ENCODE data around the gene GLB1L3.

GLB1L3 gene

GRCh38 chr11:134361661-134362060 is 85.5 kb downstream of the GLB1L3 start (continued):
- no peak for TF ChIP-seq CTCF (tag by site-specific recombination; IDR thresholded peaks at IDR 0.05)
- TF ChIP-seq PRDM2 (tag by site-specific recombination; IDR thresholded peaks at IDR 0.05; ENCODE audit: borderline replicate concordance), result no peak
- no peak for TF ChIP-seq ZNF362 (tag by site-specific recombination; IDR thresholded peaks at IDR 0.05)

- TF ChIP-seq ZNF146 (tag by site-specific recombination; IDR thresholded peaks at IDR 0.05) (no peak), ZNF350 (tag by site-specific recombination; IDR thresholded peaks at IDR 0.05) (no peak), ZBTB17 (tag by site-specific recombination; IDR thresholded peaks at IDR 0.05) (no peak), ZNF571 (tag by site-specific recombination; IDR thresholded peaks at IDR 0.05) (no peak), ZNF629 (tag by site-specific recombination; IDR thresholded peaks at IDR 0.05) (no peak), ZNF404 (tag by site-specific recombination; IDR thresholded peaks at IDR 0.05) (no peak), ZNF707 (tag by site-specific recombination; IDR thresholded peaks at IDR 0.05) (no peak), ZNF670 (tag by site-specific recombination; IDR thresholded peaks at IDR 0.05; ENCODE audit: low read depth) (no peak), ZBTB8A (tag by site-specific recombination; IDR thresholded peaks at IDR 0.05) (no peak), ZNF174 (tag by site-specific recombination; IDR thresholded peaks at IDR 0.05) (no peak), HOXC10 (CRISPR knock-in tag; IDR thresholded peaks at IDR 0.05) (no peak), ZNF221 (tag by site-specific recombination; IDR thresholded peaks at IDR 0.05; ENCODE audit: borderline replicate concordance) (no peak)
- Histone ChIP-seq H3K4me1 (ENCODE audit: control insufficient read depth, insufficient read depth, low read length) (no peaks in the 10 kb centered on the region), H3K36me3 (ENCODE audit: control insufficient read depth in 2 of 2, insufficient read depth in 1 of 2, low read length in 2 of 2) (peaks cover 0 to 7% of the 10 kb centered on the region in 2 experiments; a peak in 1 of 3 replicates), H3K27ac (ENCODE audit: extremely low read depth, low read depth, low read length) (no peak overlapping the region), H3K9me3 (ENCODE audit: control insufficient read depth, insufficient read depth, low read depth, low read length) (no peaks in the 10 kb centered on the region), H3K4me3 (ENCODE audit: low read depth, low read length) (no peak overlapping the region)
- POLR2A ChIA-PET, result no interaction called here
- CTCF ChIA-PET, result no interaction called here
These were observed 86.2 kb downstream of the GLB1L3 start for GRCh38 chr11:134362192-134362901.

- H3K36me3 ChIP-seq (ENCODE audit: control insufficient read depth in 2 of 2, insufficient read depth in 1 of 2, low read length in 2 of 2), result peaks cover 0 to 5% of the 10 kb centered on the region in 2 experiments; a peak in 1 of 3 replicates
- no peaks in the 10 kb centered on the region for H3K9me3 ChIP-seq (ENCODE audit: control insufficient read depth, insufficient read depth, low read depth, low read length)
- no peaks in the 10 kb centered on the region for H3K4me1 ChIP-seq (ENCODE audit: control insufficient read depth, insufficient read depth, low read length)
- CTCF ChIA-PET, result no interaction called here
- H3K4me3 ChIP-seq (ENCODE audit: low read depth, low read length), result no peak overlapping the region
- POLR2A ChIA-PET, result no interaction called here
- no peak overlapping the region for H3K27ac ChIP-seq (ENCODE audit: extremely low read depth, low read depth, low read length)
- no peak for TF ChIP-seq ZNF302 (tag by site-specific recombination; IDR thresholded peaks at IDR 0.05; ENCODE audit: low read depth)
- TF ChIP-seq ZNF707 (tag by site-specific recombination; IDR thresholded peaks at IDR 0.05), result no peak
- no peak for TF ChIP-seq ZNF211 (tag by site-specific recombination; IDR thresholded peaks at IDR 0.05; ENCODE audit: low read depth)
- TF ChIP-seq, protein P1, sequence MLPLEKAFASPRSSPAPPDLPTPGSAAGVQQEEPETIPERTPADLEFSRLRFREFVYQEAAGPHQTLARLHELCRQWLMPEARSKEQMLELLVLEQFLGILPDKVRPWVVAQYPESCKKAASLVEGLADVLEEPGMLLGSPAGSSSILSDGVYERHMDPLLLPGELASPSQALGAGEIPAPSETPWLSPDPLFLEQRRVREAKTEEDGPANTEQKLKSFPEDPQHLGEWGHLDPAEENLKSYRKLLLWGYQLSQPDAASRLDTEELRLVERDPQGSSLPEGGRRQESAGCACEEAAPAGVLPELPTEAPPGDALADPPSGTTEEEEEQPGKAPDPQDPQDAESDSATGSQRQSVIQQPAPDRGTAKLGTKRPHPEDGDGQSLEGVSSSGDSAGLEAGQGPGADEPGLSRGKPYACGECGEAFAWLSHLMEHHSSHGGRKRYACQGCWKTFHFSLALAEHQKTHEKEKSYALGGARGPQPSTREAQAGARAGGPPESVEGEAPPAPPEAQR (tag by site-specific recombination; IDR thresholded peaks at IDR 0.05), result no peak
- no peak for TF ChIP-seq ZNF624 (tag by site-specific recombination; IDR thresholded peaks at IDR 0.05)
- TF ChIP-seq SCRT2 (tag by site-specific recombination; IDR thresholded peaks at IDR 0.05), result no peak
- no peak for TF ChIP-seq KLF7 (tag by site-specific recombination; IDR thresholded peaks at IDR 0.05; ENCODE audit: borderline replicate concordance)
- TF ChIP-seq, protein P2, sequence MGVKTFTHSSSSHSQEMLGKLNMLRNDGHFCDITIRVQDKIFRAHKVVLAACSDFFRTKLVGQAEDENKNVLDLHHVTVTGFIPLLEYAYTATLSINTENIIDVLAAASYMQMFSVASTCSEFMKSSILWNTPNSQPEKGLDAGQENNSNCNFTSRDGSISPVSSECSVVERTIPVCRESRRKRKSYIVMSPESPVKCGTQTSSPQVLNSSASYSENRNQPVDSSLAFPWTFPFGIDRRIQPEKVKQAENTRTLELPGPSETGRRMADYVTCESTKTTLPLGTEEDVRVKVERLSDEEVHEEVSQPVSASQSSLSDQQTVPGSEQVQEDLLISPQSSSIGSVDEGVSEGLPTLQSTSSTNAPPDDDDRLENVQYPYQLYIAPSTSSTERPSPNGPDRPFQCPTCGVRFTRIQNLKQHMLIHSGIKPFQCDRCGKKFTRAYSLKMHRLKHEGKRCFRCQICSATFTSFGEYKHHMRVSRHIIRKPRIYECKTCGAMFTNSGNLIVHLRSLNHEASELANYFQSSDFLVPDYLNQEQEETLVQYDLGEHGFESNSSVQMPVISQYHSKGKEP (tag by site-specific recombination; IDR thresholded peaks at IDR 0.05), result no peak
These were observed 87.0 kb downstream of the GLB1L3 start for GRCh38 chr11:134363161-134363560.
